GM23338 (cell line): ENCODE results near the gene SPRR2B. TPM values are rescaled to one million over a fixed set of nuclear protein-coding genes. Genes with fewer than 3 reads are reported as not detected.

Experiments
- ATAC-seq: fragments of 200-7000 bp; cut with Tn5 transposase; 3 replicates; pipeline ENCODE4 v1.9.1; 2020
- DNase-seq: peaks from one replicate; pipeline ENCODE4 v3.0.0-alpha.2; 2015; ENCODE audit warnings: low spot score
- H2AFZ ChIP-seq: fragments of 200-600 bp; sonication (generic); 2 replicates; pipeline ENCODE4 v1.8.0; 2016; ENCODE audit warnings: antibody characterized with exemption, mild to moderate bottlenecking, moderate library complexity
- H3F3A ChIP-seq: fragments of 200-600 bp; sonication (generic); replicated peaks from 2 replicates; pipeline ENCODE4 v1.8.0; 2017; ENCODE audit warnings: antibody characterized with exemption, mixed run types, low read depth
- H3K27ac ChIP-seq: fragments of 200-600 bp; sonication (generic); 2 replicates; pipeline ENCODE4 v1.6.1; 2016; ENCODE audit warnings: low read depth
- H3K27me3 ChIP-seq: fragments of 200-600 bp; sonication (generic); 2 replicates; pipeline ENCODE4 v1.8.0; 2016; ENCODE audit warnings: mild to moderate bottlenecking, mixed run types, moderate library complexity; ENCODE audit not compliant: insufficient read depth
- H3K36me3 ChIP-seq: fragments of 200-600 bp; sonication (generic); 2 replicates; pipeline ENCODE4 v1.8.0; 2016; ENCODE audit warnings: mild to moderate bottlenecking; ENCODE audit not compliant: insufficient read depth
- H3K4me1 ChIP-seq: fragments of 200-600 bp; sonication (generic); 2 replicates; pipeline ENCODE4 v1.8.0; 2016; ENCODE audit warnings: mild to moderate bottlenecking, moderate library complexity; ENCODE audit not compliant: insufficient read depth
- H3K4me2 ChIP-seq: fragments of 200-600 bp; sonication (generic); 2 replicates; pipeline ENCODE4 v1.7.1; 2017; ENCODE audit warnings: mixed run types
- H3K4me3 ChIP-seq: fragments of 200-600 bp; sonication (generic); 2 replicates; pipeline ENCODE4 v1.6.1; 2016; ENCODE audit warnings: mixed run types
- H3K79me2 ChIP-seq: fragments of 200-600 bp; sonication (generic); replicated peaks from 2 replicates; pipeline ENCODE4 v1.8.0; 2017; ENCODE audit warnings: mild to moderate bottlenecking; ENCODE audit not compliant: insufficient read depth
- H3K9me2 ChIP-seq: fragments of 200-600 bp; sonication (generic); 2 replicates; pipeline ENCODE4 v1.8.0; 2017; ENCODE audit not compliant: insufficient read depth
- H4K20me1 ChIP-seq: fragments of 200-600 bp; sonication (generic); replicated peaks from 2 replicates; pipeline ENCODE4 v1.8.0; 2017; ENCODE audit warnings: mild to moderate bottlenecking; ENCODE audit not compliant: insufficient read depth
- H3K27ac Mint-ChIP-seq: 2 replicates; pipeline ENCODE4 v1.8.0; 2020; ENCODE audit warnings: inconsistent platforms, mild to moderate bottlenecking, moderate library complexity, mixed read lengths
- H3K27me3 Mint-ChIP-seq: 3 replicates; pipeline ENCODE4 v1.8.0; 2022; ENCODE audit warnings: low read depth, mild to moderate bottlenecking, moderate library complexity, mixed read lengths, inconsistent platforms; ENCODE audit not compliant: insufficient read depth, poor library complexity
- H3K36me3 Mint-ChIP-seq: 3 replicates; pipeline ENCODE4 v1.8.0; 2021; ENCODE audit warnings: low read depth, mild to moderate bottlenecking, inconsistent platforms, moderate library complexity, mixed read lengths
- H3K4me1 Mint-ChIP-seq: 3 replicates; pipeline ENCODE4 v1.8.0; 2020; ENCODE audit warnings: mild to moderate bottlenecking, inconsistent platforms, mixed read lengths
- H3K4me3 Mint-ChIP-seq: 3 replicates; pipeline ENCODE4 v1.8.0; 2021; ENCODE audit warnings: moderate library complexity, mild to moderate bottlenecking, inconsistent platforms, mixed read lengths
- H3K9me3 Mint-ChIP-seq: 3 replicates; pipeline ENCODE4 v1.8.0; 2020; ENCODE audit warnings: moderate library complexity, mild to moderate bottlenecking, inconsistent platforms, mixed read lengths
- CREB1 ChIP-seq: fragments of 250-450 bp; sonication (Bioruptor Pico); IDR thresholded peaks from 2 replicates; pipeline ENCODE4 v1.5.0; 2020; ENCODE audit warnings: low read depth, mild to moderate bottlenecking, moderate library complexity
- CTCF ChIP-seq, 2 experiments: fragments of 200-600 bp in 1 of 2; sonication (generic) in 1 of 2; conservative IDR thresholded peaks; 2 replicates each; pipeline versions ENCODE4 v1.5.1 to v1.6.1; 2016 to 2017; ENCODE audit warnings: antibody characterized with exemption in 2 of 2, low read depth in 2 of 2, mild to moderate bottlenecking in 2 of 2, moderate library complexity in 1 of 2
- EZH2 ChIP-seq: fragments of 200-600 bp; sonication (generic); IDR thresholded peaks from one replicate; pipeline ENCODE4 v1.8.0; 2017; ENCODE audit warnings: antibody characterized with exemption, mild to moderate bottlenecking, low read depth; ENCODE audit not compliant: unreplicated experiment
- EZH2phosphoT487 ChIP-seq: fragments of 200-600 bp; sonication (generic); IDR thresholded peaks from one replicate; pipeline ENCODE4 v1.8.1; 2018; ENCODE audit warnings: antibody characterized with exemption; ENCODE audit not compliant: unreplicated experiment
- JUNB ChIP-seq: IDR thresholded peaks from one replicate; pipeline ENCODE4 v1.6.1; 2016; ENCODE audit warnings: antibody characterized with exemption; ENCODE audit not compliant: unreplicated experiment
- NANOG ChIP-seq: IDR thresholded peaks from 2 replicates; pipeline ENCODE4 v1.6.1; 2016; ENCODE audit warnings: antibody characterized with exemption, borderline replicate concordance
- POLR2AphosphoS5 ChIP-seq: IDR thresholded peaks from 2 replicates; pipeline ENCODE4 v1.6.1; 2016; ENCODE audit warnings: antibody characterized with exemption, low read depth
- REST ChIP-seq: IDR thresholded peaks from one replicate; pipeline ENCODE4 v1.6.1; 2018; ENCODE audit warnings: antibody characterized with exemption; ENCODE audit not compliant: unreplicated experiment
- STAT1 ChIP-seq: IDR thresholded peaks from one replicate; pipeline ENCODE4 v1.6.1; 2016; ENCODE audit warnings: antibody characterized with exemption; ENCODE audit not compliant: unreplicated experiment
- ZNF114 ChIP-seq: fragments of 250-450 bp; sonication (Bioruptor Pico); IDR thresholded peaks from 2 replicates; pipeline ENCODE4 v1.5.0; 2020; ENCODE audit warnings: mild to moderate bottlenecking, moderate library complexity
- ZNF331 ChIP-seq: fragments of 250-450 bp; sonication (Bioruptor Pico); IDR thresholded peaks from 2 replicates; pipeline ENCODE4 v1.5.0; 2020; ENCODE audit warnings: low read depth, mild to moderate bottlenecking, moderate library complexity
- ZNF462 ChIP-seq: fragments of 250-450 bp; sonication (Bioruptor Pico); IDR thresholded peaks from 2 replicates; pipeline ENCODE4 v1.5.0; 2020; ENCODE audit warnings: mild to moderate bottlenecking, moderate library complexity
- polyA plus RNA-seq: library from polyadenylated mRNA; unstranded; fragments of >200 nt; fragmentation: Nextera tagmentation; extraction: Ambion mirVana; gene quantifications from 2 replicates; pipeline ENCODE4 v1.2.1, GENCODE V29; 2016
- total RNA-seq: library from RNA; depleted of rRNA; stranded (reverse); fragments of >200 nt; shearing (Covaris generic); gene quantifications from 2 replicates; pipeline ENCODE4 v1.2.3, GENCODE V29; 2014

The SPRR2B gene
- total and polyA plus RNA-seq, 2 experiments from 2014 or later: not detected

- no peaks in the 10 kb centered on the region for H3K36me3 ChIP-seq
- TF ChIP-seq STAT1 (no peak), CREB1 (CRISPR knock-in tag) (no peak), ZNF331 (CRISPR knock-in tag) (no peak), JUNB (no peak), POLR2AphosphoS5 (no peak), REST (no peak), EZH2phosphoT487 (no peak), ZNF462 (CRISPR knock-in tag) (no peak), ZNF114 (no peak), CTCF (conservative IDR thresholded peaks at IDR 0.05; ENCODE audit: low read depth in 2 of 2) (no peak), NANOG (no peak), EZH2 (no peak)
- no peaks in the 10 kb centered on the region for H3K79me2 ChIP-seq
- DNase-seq (no peak), ATAC-seq (no peak)
- H3F3A ChIP-seq: no peaks in the 10 kb centered on the region
- H2AFZ ChIP-seq: no peak overlapping the region
- H3K9me2 ChIP-seq: no peaks in the 10 kb centered on the region
- Mint-ChIP-seq H3K36me3 (peaks cover 11% of the 10 kb centered on the region), H3K4me1 (peaks cover 9% of the 10 kb centered on the region; the same call in 2 of the 3 replicates), H3K9me3 (peaks cover 20% of the 10 kb centered on the region), H3K27ac (no peak overlapping the region), H3K4me3 (no peak overlapping the region), H3K27me3 (no peaks in the 10 kb centered on the region)
- H3K27me3 ChIP-seq: no peaks in the 10 kb centered on the region
- H3K4me1 ChIP-seq: no peaks in the 10 kb centered on the region
- no peak overlapping the region for H3K4me3 ChIP-seq
- no peak overlapping the region for H3K27ac ChIP-seq
- H3K4me2 ChIP-seq: no peak overlapping the region
- H4K20me1 ChIP-seq: no peaks in the 10 kb centered on the region
Measured at GRCh38 chr1:153081736-153082135, 10.3 kb upstream of the SPRR2B start.
